GM21526 (cell line): ENCODE measurements around the gene TEDC1.
"Not testable (repeated sequence)": the region's sequence is repeated elsewhere in the genome, so short reads cannot be mapped to it uniquely, and the experiment has no call there.

ENCODE experiments used
- ATAC-seq: cut with Tn5 transposase; IDR thresholded peaks from one replicate; pipeline ENCODE4 v1.9.1; 2021; ENCODE audit warnings: moderate library complexity; ENCODE audit not compliant: unreplicated experiment, low FRiP score

TEDC1 gene

GRCh38 chr14:105536051-105536450 is 45.0 kb downstream of the TEDC1 start:
- ATAC-seq, result no peak

- ATAC-seq, result no peak
Observed at GRCh38 chr14:105536691-105537579, 45.9 kb downstream of the TEDC1 start.

- no peak for ATAC-seq
Observed at GRCh38 chr14:105537580-105538474, 46.8 kb downstream of the TEDC1 start.

DNA sequence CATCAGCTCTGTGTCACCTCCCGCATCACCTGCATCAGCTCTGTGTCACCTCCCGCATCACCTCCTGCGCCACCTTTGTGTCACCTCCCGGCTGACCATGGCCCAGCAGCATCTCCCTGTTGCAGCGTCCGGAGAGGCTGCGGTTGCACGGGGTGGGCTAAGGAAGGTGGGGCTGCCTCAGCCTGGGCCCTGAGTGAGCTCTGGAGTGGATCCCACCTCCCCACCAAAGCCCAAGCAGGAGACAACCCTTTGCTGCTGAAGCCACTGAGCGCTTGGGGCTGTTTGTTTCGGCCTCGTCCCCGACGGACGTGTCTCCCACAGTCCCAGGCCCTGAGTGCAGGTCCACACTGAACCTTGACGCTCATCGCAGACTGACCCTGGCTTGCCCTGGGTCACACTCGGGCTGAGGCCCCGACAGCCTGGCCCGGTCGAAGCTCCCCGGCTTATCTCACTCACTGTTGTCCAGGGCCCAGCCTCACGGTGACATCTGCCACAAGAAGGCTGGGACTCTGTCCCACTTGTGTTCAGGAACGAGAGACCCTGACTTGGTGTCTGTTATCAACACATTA is 47.5 kb downstream of the TEDC1 start:
- ATAC-seq, result no peak

GRCh38 chr14:105540811-105541210 is 49.8 kb downstream of the TEDC1 start:
- ATAC-seq, result no peak

DNA sequence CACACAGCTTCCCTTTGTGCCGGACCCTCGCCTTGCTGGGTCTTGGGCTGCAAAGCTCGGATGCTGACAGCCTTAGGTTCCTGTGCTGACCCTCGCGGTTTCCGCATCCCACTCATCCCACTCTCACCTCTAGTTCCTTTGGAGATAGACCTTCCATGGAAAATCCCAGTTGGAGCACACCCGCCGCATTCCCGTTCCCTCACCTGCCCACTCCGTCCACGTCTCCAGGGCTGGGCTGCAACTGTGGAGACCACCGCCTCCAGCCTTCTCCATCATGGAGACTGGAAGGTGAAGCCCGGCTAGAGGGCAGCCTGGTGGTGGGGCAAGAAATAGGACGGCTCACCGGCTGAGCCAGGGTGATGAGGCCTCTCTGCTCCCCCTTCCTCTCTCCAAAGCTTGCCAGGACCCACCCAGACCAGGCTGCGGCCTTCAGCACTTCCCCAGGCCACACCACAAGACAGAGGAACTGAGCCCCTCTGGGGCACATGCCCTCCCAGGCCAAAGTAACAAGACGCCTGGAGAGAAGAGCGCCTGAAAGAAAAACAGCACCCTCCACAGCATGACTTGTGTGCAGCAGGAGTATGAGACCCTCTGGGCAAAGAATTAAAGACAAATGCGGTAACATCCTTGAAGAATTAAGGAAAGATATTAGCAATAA is 50.3 kb downstream of the TEDC1 start:
- no peak for ATAC-seq

- ATAC-seq, result not testable (repeated sequence)
Observed at GRCh38 chr14:105545676-105546075, 54.6 kb downstream of the TEDC1 start.

DNA sequence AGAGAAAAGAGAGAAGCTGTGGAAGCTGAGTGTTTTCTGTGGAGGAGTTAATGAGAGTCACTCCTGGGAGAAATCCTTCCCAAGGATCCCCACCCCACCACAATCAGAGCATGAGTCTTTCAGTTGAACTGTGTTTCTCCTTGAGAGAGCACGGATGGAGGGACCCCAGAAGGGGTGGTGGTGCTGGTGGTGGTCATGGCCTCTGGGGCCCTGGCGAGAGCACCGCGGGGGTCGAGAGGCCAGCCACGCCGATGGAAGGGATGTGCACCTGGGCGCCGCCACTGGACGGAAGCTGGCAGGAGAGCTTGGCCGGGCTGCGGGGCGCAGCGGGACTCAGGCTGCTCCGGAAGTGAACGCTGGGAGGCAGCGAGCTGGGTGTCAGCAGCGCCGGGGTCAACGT is 55.4 kb downstream of the TEDC1 start:
- not testable (repeated sequence) for ATAC-seq

- ATAC-seq, result not testable (repeated sequence)
Observed at GRCh38 chr14:105547072-105547471, 56.0 kb downstream of the TEDC1 start.

GRCh38 chr14:105547741-105548169 is 56.7 kb downstream of the TEDC1 start:
- no peak for ATAC-seq
